PFSK-1 (cell line): ENCODE results near the gene CACNG1. TPM values are rescaled to one million over a fixed set of nuclear protein-coding genes. Genes with fewer than 3 reads are reported as not detected.

ENCODE experiments used
- FOXP2 ChIP-seq: optimal IDR thresholded peaks from 2 replicates; pipeline ENCODE3; 2011; ENCODE audit warnings: borderline replicate concordance, control low read depth, inconsistent platforms; ENCODE audit not compliant: insufficient read depth; ENCODE audit errors: extremely low read length, extremely low read depth
- POLR2AphosphoS5 ChIP-seq: IDR thresholded peaks from 2 replicates; pipeline ENCODE4 v1.6.1; 2012; ENCODE audit warnings: low read depth, mild to moderate bottlenecking, control low read depth, low read length, moderate library complexity
- SIN3A ChIP-seq: IDR thresholded peaks from 2 replicates; pipeline ENCODE4 v1.6.1; 2012; ENCODE audit warnings: mild to moderate bottlenecking, low read length, moderate library complexity, borderline replicate concordance; ENCODE audit not compliant: insufficient read depth
- TAF1 ChIP-seq: IDR thresholded peaks from 2 replicates; pipeline ENCODE4 v1.6.1; 2012; ENCODE audit warnings: low read length, control low read depth, borderline replicate concordance; ENCODE audit not compliant: insufficient read depth
- polyA plus RNA-seq: library from polyadenylated mRNA; unstranded; fragments of >200 nt; gene quantifications from one replicate; pipeline ENCODE4 v1.2.1, GENCODE V29; 2012; ENCODE audit warnings: low read depth, missing spikeins; ENCODE audit not compliant: insufficient read length
- TF ChIP-seq, protein P1 (sequence below), 2 experiments: IDR thresholded peaks; 2 replicates each; pipeline versions ENCODE4 v1.6.1 to v1.8.0; 2011 to 2012; ENCODE audit warnings: low read depth in 2 of 2, low read length in 2 of 2, control low read depth in 1 of 2, inconsistent platforms in 1 of 2, mild to moderate bottlenecking in 1 of 2, moderate library complexity in 1 of 2; ENCODE audit not compliant: insufficient read depth in 1 of 2

CACNG1 gene, protein sequence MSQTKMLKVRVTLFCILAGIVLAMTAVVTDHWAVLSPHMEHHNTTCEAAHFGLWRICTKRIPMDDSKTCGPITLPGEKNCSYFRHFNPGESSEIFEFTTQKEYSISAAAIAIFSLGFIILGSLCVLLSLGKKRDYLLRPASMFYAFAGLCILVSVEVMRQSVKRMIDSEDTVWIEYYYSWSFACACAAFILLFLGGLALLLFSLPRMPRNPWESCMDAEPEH
- polyA plus RNA-seq, result not detected

DNA sequence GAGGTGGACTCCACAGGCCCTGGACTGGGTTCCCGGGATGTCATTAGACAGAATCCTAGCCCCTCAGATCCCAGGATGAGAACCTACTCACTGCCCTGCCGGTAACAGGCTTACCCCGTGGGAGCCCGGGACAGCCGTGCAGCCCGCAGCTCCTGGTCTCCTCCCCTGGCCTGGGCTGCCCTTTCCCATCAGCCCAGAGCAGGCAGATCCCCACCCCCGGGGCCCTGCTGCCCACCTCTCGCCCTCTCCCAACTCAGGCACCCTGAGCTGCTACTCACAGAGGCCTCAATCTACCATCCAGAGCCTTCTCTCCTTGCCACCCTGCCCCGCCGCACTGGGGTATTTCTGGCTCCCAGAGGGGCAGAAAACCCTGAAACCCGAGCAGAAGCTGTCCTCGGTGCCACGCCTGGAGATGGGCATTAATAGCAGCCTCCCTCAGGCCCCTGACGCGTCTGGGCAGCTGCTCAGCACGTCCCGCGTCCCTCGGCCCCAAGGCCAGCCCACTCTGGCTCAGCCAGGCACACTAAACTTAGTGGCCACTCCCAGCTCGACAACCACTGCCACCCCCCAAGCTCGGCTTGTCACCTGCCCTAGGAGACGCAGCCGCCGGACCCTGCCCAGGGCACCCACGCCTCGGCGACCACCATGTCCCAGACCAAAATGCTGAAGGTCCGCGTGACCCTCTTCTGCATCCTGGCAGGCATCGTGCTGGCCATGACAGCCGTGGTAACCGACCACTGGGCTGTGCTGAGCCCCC is at the start of gene CACNG1:
TSS of gene CACNG1 (plus strand) at position 539 of the 757 bp plus-strand sequence. CDS start at position 646, 107 bp downstream.
- TF ChIP-seq SIN3A (no peak), TAF1 (no peak), FOXP2 (no peak), POLR2AphosphoS5 (no peak)
- TF ChIP-seq, protein P1, sequence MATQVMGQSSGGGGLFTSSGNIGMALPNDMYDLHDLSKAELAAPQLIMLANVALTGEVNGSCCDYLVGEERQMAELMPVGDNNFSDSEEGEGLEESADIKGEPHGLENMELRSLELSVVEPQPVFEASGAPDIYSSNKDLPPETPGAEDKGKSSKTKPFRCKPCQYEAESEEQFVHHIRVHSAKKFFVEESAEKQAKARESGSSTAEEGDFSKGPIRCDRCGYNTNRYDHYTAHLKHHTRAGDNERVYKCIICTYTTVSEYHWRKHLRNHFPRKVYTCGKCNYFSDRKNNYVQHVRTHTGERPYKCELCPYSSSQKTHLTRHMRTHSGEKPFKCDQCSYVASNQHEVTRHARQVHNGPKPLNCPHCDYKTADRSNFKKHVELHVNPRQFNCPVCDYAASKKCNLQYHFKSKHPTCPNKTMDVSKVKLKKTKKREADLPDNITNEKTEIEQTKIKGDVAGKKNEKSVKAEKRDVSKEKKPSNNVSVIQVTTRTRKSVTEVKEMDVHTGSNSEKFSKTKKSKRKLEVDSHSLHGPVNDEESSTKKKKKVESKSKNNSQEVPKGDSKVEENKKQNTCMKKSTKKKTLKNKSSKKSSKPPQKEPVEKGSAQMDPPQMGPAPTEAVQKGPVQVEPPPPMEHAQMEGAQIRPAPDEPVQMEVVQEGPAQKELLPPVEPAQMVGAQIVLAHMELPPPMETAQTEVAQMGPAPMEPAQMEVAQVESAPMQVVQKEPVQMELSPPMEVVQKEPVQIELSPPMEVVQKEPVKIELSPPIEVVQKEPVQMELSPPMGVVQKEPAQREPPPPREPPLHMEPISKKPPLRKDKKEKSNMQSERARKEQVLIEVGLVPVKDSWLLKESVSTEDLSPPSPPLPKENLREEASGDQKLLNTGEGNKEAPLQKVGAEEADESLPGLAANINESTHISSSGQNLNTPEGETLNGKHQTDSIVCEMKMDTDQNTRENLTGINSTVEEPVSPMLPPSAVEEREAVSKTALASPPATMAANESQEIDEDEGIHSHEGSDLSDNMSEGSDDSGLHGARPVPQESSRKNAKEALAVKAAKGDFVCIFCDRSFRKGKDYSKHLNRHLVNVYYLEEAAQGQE (IDR thresholded peaks at IDR 0.05; ENCODE audit: insufficient read depth in 1 of 2, low read depth in 2 of 2, low read length in 2 of 2), result no peak

DNA sequence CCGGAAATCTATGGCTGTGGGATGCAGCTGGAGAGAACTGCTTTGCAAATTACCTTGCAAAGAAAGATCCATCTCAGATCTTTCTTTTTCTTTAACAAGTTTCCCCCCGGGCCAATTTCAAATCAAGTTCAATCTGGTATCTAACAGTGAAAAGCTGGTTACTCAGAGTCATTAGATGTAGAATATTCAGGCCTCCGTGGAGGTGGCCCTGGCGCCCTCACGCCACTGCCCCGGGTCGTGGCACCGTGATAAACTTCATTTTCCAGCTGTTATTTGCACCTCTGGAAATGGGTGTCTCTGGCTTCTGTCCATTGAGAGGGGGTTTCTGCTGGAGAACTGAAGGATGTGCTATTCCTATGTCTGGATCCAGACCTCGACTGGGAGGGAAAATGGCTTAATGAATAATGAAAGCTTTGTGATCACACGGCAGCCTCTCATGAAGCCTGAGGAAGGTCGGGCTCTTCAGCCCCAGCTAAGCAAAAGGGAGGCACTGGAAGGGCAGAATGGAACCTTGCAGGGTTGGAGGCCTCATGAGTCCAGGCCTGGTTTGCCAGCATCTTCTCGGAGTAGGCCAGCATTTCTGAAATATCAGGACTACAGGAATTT is 49.3 kb upstream of the CACNG1 start:
- TF ChIP-seq, protein P1 (IDR thresholded peaks at IDR 0.05; ENCODE audit: insufficient read depth in 1 of 2, low read depth in 2 of 2, low read length in 2 of 2), result no peak
- no peak for TF ChIP-seq FOXP2
- TF ChIP-seq SIN3A, result no peak
- TF ChIP-seq POLR2AphosphoS5, result no peak
- TF ChIP-seq TAF1, result no peak

DNA sequence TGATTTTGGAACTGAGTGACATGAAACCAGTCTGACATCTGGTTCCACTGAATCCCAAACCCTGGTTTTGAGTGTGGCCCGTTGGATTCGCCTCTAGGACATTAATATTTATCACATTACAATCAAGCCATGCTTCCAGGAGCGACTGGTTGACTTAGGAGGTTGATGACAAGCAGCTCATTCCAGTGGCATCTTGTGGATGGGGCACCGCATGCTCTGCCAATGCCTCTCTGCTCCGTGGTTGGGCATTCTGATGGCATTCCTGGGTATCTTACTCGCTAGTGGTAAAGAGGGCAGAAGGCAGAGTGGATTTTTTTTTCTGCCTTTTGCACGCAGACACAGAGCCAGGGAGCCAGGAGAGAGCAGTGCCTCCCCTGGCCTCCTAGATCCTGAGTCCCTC is 48.4 kb upstream of the CACNG1 start:
- no peak for TF ChIP-seq POLR2AphosphoS5
- TF ChIP-seq TAF1, result no peak
- TF ChIP-seq, protein P1 (IDR thresholded peaks at IDR 0.05; ENCODE audit: insufficient read depth in 1 of 2, low read depth in 2 of 2, low read length in 2 of 2), result no peak

DNA sequence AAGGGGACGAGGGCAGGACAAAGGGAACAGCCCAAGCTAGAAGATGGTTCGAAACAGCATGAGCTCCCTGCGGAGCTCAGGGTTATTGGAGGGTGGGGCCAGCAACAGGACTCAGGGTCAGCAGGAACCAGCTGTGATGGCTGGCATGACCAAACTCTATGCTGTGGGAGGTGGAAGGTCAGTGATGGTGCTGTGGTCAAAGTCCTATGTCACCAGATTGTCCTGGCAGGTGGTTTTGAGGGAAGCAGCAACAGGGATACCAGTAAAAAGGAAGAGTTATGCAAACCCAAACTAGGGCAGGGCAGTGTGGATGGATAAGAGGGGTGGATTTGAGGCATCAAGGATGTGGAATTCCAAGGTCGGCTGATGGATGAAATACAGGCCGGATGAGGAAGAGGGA is 47.4 kb upstream of the CACNG1 start:
- TF ChIP-seq POLR2AphosphoS5, result no peak
- TF ChIP-seq, protein P1 (IDR thresholded peaks at IDR 0.05; ENCODE audit: insufficient read depth in 1 of 2, low read depth in 2 of 2, low read length in 2 of 2), result no peak
- no peak for TF ChIP-seq FOXP2
- TF ChIP-seq TAF1, result no peak
